Body of pancreas (tissue), 4 donors: ENCODE measurements around the gene ZC3H13. TPM values are rescaled to one million over a fixed set of nuclear protein-coding genes. Genes with fewer than 3 reads are reported as not detected.

ENCODE experiments used
- ATAC-seq: fragments of 150-250 bp; one replicate; pipeline ENCODE4 v1.9.1; 2016
- DNase-seq, 4 donors: peaks; one replicate each; pipeline ENCODE4 v3.0.0-alpha.2; 2019
- H3K27ac ChIP-seq, 4 donors: fragments of 200-600 bp; sonication (generic); 1 replicate in 3 of 4; 2 replicates in 1 of 4; pipeline versions ENCODE4 v1.5.1 to v1.6.1; 2016 to 2019; ENCODE audit warnings: mild to moderate bottlenecking in 1 of 4, mixed read lengths in 1 of 4, moderate library complexity in 1 of 4
- H3K27me3 ChIP-seq, 2 donors: fragments of 200-600 bp; sonication (generic); one replicate each; pipeline ENCODE4 v1.6.0; 2016; ENCODE audit warnings: mild to moderate bottlenecking in 1 of 2
- H3K36me3 ChIP-seq, 2 donors: fragments of 200-600 bp; sonication (generic); replicated peaks in 1 of 2; 2 replicates each; pipeline ENCODE4 v1.5.1; 2016; ENCODE audit warnings: low read depth in 2 of 2; ENCODE audit not compliant: insufficient read depth in 1 of 2
- H3K4me1 ChIP-seq: fragments of 200-600 bp; sonication (generic); one replicate; pipeline ENCODE4 v1.6.0; 2016
- H3K4me3 ChIP-seq, 2 donors: fragments of 200-600 bp; sonication (generic); 1 replicate in 1 of 2; 2 replicates in 1 of 2; pipeline ENCODE4 v1.5.1; 2016 to 2019
- H3K9me3 ChIP-seq, 3 donors: fragments of 200-600 bp; sonication (generic); 1 replicate in 2 of 3; 2 replicates in 1 of 3; pipeline ENCODE4 v1.5.1; 2016
- CTCF ChIP-seq, 7 experiments: fragments of 450-650 bp in 4 of 7; fragments of 200-600 bp in 3 of 7; sonication (generic) in 3 of 7; IDR thresholded peaks; one replicate each; pipeline ENCODE4 v1.5.1; 2016 to 2019; ENCODE audit warnings: antibody characterized with exemption in 7 of 7
- POLR2A ChIP-seq, 3 donors: fragments of 450-650 bp; IDR thresholded peaks; one replicate each; pipeline ENCODE4 v1.6.1; 2016; ENCODE audit warnings: antibody characterized with exemption in 3 of 3, mild to moderate bottlenecking in 2 of 3
- WGBS, 2 donors: methylation state at CpG; one replicate each; pipeline ENCODE4 v1.1.5; 2017; 5-methylcytosine and 5-hydroxymethylcytosine counted together
- intact Hi-C: fragments of 100-400 bp; cut with DNase I; formaldehyde crosslinking; loops from one replicate; pipeline ENCODE4 v1.15.1; 2023
- total RNA-seq, 2 donors: library from RNA; depleted of rRNA; stranded (reverse); fragments of >200 nt; gene quantifications; one replicate each; pipeline ENCODE4 v1.1.0, GENCODE V29; 2016

ZC3H13 gene
- total RNA-seq, 2 donors from 2014 or later: 12.7 to 31.0 TPM

- Histone ChIP-seq H3K4me3 (no peak overlapping the region), H3K27me3 (no peaks in the 10 kb centered on the region), H3K9me3 (no peaks in the 10 kb centered on the region), H3K4me1 (no peaks in the 10 kb centered on the region), H3K36me3 (no peaks in the 10 kb centered on the region), H3K27ac (no peak overlapping the region)
- no peak for ATAC-seq
- intact Hi-C loops: no loop called here
- no peak for TF ChIP-seq POLR2A (IDR thresholded peaks at IDR 0.05)
- no peak for TF ChIP-seq CTCF (IDR thresholded peaks at IDR 0.05)
- no peak for DNase-seq
- WGBS, 2 donors: 66 to 68% methylated on average over 5 of the region's 5 CpGs
Observed at GRCh38 chr13:46088821-46089562, 36.4 kb upstream of the ZC3H13 start.

- H3K4me1 ChIP-seq: no peaks in the 10 kb centered on the region
- no peaks in the 10 kb centered on the region for H3K27me3 ChIP-seq
- no peaks in the 10 kb centered on the region for H3K9me3 ChIP-seq
- TF ChIP-seq CTCF (IDR thresholded peaks at IDR 0.05): no peak
- no peak for TF ChIP-seq POLR2A (IDR thresholded peaks at IDR 0.05)
- H3K4me3 ChIP-seq: no peak overlapping the region
- intact Hi-C loops: no loop called here
- H3K27ac ChIP-seq: no peak overlapping the region
- DNase-seq (no peak), ATAC-seq (no peak)
- no peaks in the 10 kb centered on the region for H3K36me3 ChIP-seq
Observed at GRCh38 chr13:46087481-46087880, 34.9 kb upstream of the ZC3H13 start.

GRCh38 chr13:46086985-46087384, 34.4 kb upstream of the ZC3H13 start:
- H3K4me3 ChIP-seq: no peak overlapping the region
- no peaks in the 10 kb centered on the region for H3K9me3 ChIP-seq
- no peaks in the 10 kb centered on the region for H3K36me3 ChIP-seq
- H3K27ac ChIP-seq: no peak overlapping the region
- intact Hi-C loops: no loop called here
- H3K27me3 ChIP-seq: no peaks in the 10 kb centered on the region
- 80% methylated on average over 12 of the region's 12 CpGs for WGBS, 2 donors
- TF ChIP-seq CTCF (IDR thresholded peaks at IDR 0.05) (no peak), POLR2A (IDR thresholded peaks at IDR 0.05) (no peak)
- H3K4me1 ChIP-seq: no peaks in the 10 kb centered on the region
- ATAC-seq: no peak
- no peak for DNase-seq

- no peaks in the 10 kb centered on the region for H3K4me1 ChIP-seq
- TF ChIP-seq POLR2A (IDR thresholded peaks at IDR 0.05) (no peak), CTCF (IDR thresholded peaks at IDR 0.05) (no peak)
- H3K36me3 ChIP-seq: no peaks in the 10 kb centered on the region
- H3K27ac ChIP-seq: no peak overlapping the region
- 70 to 77% methylated on average over 5 to 11 of the region's 12 CpGs for WGBS, 2 donors
- intact Hi-C loops: no loop called here
- no peaks in the 10 kb centered on the region for H3K27me3 ChIP-seq
- DNase-seq (no peak), ATAC-seq (no peak)
- no peaks in the 10 kb centered on the region for H3K9me3 ChIP-seq
- no peak overlapping the region for H3K4me3 ChIP-seq
Observed at GRCh38 chr13:46086421-46086922, 33.9 kb upstream of the ZC3H13 start.

- no peak for DNase-seq
- H3K4me1 ChIP-seq: no peaks in the 10 kb centered on the region
- TF ChIP-seq POLR2A (IDR thresholded peaks at IDR 0.05) (no peak), CTCF (IDR thresholded peaks at IDR 0.05) (no peak)
- no peak overlapping the region for H3K27ac ChIP-seq
- no peak for ATAC-seq
- H3K4me3 ChIP-seq: no peak overlapping the region
- H3K9me3 ChIP-seq: no peaks in the 10 kb centered on the region
- intact Hi-C loops: no loop called here
- no peaks in the 10 kb centered on the region for H3K36me3 ChIP-seq
- 80 to 85% methylated on average over 1 to 13 of the region's 13 CpGs for WGBS, 2 donors
- no peaks in the 10 kb centered on the region for H3K27me3 ChIP-seq
Observed at GRCh38 chr13:46085737-46086136, 33.2 kb upstream of the ZC3H13 start.
